HG03025 (cell line): Measurements from ENCODE around the gene UBN2.

ENCODE experiments used
- ATAC-seq: cut with Tn5 transposase; IDR thresholded peaks from one replicate; pipeline ENCODE4 v1.9.1; 2021; ENCODE audit warnings: mild to moderate bottlenecking, moderate library complexity; ENCODE audit not compliant: unreplicated experiment, low FRiP score

Gene UBN2

GRCh38 chr7:139341058-139341775, 110.2 kb downstream of the UBN2 start, which contains the start of gene FMC1:
Gene FMC1, plus strand, starts transcription at chr7:139341337. Its CDS starts 48 bp downstream, at chr7:139341385.
- peak; percentile 51 for ATAC-seq

- ATAC-seq, result no peak
These were observed 110.8 kb downstream of the UBN2 start for GRCh38 chr7:139341776-139342226.

- ATAC-seq, result no peak
These were observed 114.0 kb downstream of the UBN2 start for GRCh38 chr7:139345042-139345441.

- no peak for ATAC-seq
These were observed 120.0 kb downstream of the UBN2 start for GRCh38 chr7:139351027-139351426.

- no peak for ATAC-seq
These were observed 123.7 kb downstream of the UBN2 start for GRCh38 chr7:139354729-139355128.

GRCh38 chr7:139355320-139355719, 124.3 kb downstream of the UBN2 start:
- no peak for ATAC-seq
